Liver (tissue), 3 donors: ENCODE data around the gene PSMD1.
"Not testable (repeated sequence)": the region's sequence is repeated elsewhere in the genome, so short reads cannot be mapped to it uniquely, and the experiment has no call there.

Experiments used
- ATF3 ChIP-seq: IDR thresholded peaks from 2 replicates; pipeline ENCODE4 v1.6.1; 2016; ENCODE audit warnings: antibody characterized with exemption
- CTCF ChIP-seq: fragments of 150-350 bp; IDR thresholded peaks from 2 replicates; pipeline ENCODE4 v1.5.1; 2017; ENCODE audit warnings: improper control_type of control experiment, low read depth, low read length; ENCODE audit not compliant: missing input control
- EGR1 ChIP-seq, 2 donors: IDR thresholded peaks; 2 replicates each; pipeline ENCODE4 v1.6.1; 2016 to 2018; ENCODE audit warnings: antibody characterized with exemption in 2 of 2, low read depth in 2 of 2
- GABPA ChIP-seq, 2 donors: IDR thresholded peaks in 1 of 2; conservative IDR thresholded peaks in 1 of 2; 2 replicates each; pipeline ENCODE4 v1.6.1; 2016; ENCODE audit warnings: antibody characterized with exemption in 2 of 2, mild to moderate bottlenecking in 1 of 2, moderate library complexity in 1 of 2
- HNF4G ChIP-seq: IDR thresholded peaks from 2 replicates; pipeline ENCODE4 v1.6.1; 2016; ENCODE audit warnings: antibody characterized with exemption
- RXRA ChIP-seq, 2 donors: IDR thresholded peaks; 2 replicates each; pipeline ENCODE4 v1.6.1; 2017 to 2018; ENCODE audit warnings: antibody characterized with exemption in 2 of 2, mild to moderate bottlenecking in 1 of 2
- SP1 ChIP-seq: IDR thresholded peaks from 2 replicates; pipeline ENCODE4 v1.6.1; 2018; ENCODE audit warnings: antibody characterized with exemption, mild to moderate bottlenecking
- TAF1 ChIP-seq: conservative IDR thresholded peaks from 2 replicates; pipeline ENCODE4 v1.6.1; 2016; ENCODE audit warnings: antibody characterized with exemption, mild to moderate bottlenecking
- YY1 ChIP-seq: IDR thresholded peaks from 2 replicates; pipeline ENCODE4 v1.6.1; 2016; ENCODE audit warnings: antibody characterized with exemption, mild to moderate bottlenecking
- ZBTB33 ChIP-seq: IDR thresholded peaks from 2 replicates; pipeline ENCODE4 v1.6.1; 2016; ENCODE audit warnings: antibody characterized with exemption
- TF ChIP-seq, protein P1 (sequence below): IDR thresholded peaks from 2 replicates; pipeline ENCODE4 v1.6.1; 2016; ENCODE audit warnings: antibody characterized with exemption
- donor health status: healthy.
- donor health status: healthy.

DNA sequence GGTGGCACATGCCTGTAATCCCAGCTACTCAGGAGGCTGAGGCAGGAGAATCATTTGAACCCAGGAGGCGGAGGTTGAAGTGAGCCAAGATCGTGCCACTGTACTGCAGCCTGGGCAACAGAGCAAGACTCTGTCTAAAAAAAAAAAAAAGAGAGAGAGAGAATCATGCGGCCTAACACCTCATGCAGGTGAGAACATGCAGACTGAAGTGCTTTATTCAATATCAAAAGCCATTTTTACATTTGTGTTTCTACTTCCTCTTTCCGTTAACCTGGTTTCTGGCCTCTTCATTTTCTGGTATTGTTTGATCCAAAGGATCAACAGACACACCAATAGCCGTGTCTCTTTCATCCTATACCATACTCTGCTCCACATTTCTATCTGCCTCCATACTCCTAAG lies 122.1 kb downstream of the PSMD1 start:
- TF ChIP-seq ZBTB33; ATF3; YY1; EGR1 (IDR thresholded peaks at IDR 0.05; ENCODE audit: low read depth in 2 of 2); HNF4G; CTCF; TAF1; SP1; RXRA (IDR thresholded peaks at IDR 0.05); GABPA (IDR thresholded peaks at IDR 0.05 in 1 of 2, conservative IDR thresholded peaks at IDR 0.05 in 1 of 2): not testable (repeated sequence)
- TF ChIP-seq, protein P1, sequence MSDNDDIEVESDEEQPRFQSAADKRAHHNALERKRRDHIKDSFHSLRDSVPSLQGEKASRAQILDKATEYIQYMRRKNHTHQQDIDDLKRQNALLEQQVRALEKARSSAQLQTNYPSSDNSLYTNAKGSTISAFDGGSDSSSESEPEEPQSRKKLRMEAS, result not testable (repeated sequence)
